WERI-Rb-1 (cell line): ENCODE data around the gene ATP2C1.

ENCODE experiments used
- DNase-seq: peaks from one replicate; pipeline ENCODE4 v3.0.0-alpha.2; 2020
- H3K27ac ChIP-seq: fragments of 250-450 bp; sonication (Bioruptor Pico); 2 replicates; pipeline ENCODE4 v1.5.1; 2020; ENCODE audit warnings: mild to moderate bottlenecking, moderate library complexity
- H3K27me3 ChIP-seq: fragments of 250-450 bp; sonication (Bioruptor Pico); 2 replicates; pipeline ENCODE4 v1.5.1; 2021; ENCODE audit warnings: mild to moderate bottlenecking, low read depth, moderate library complexity; ENCODE audit not compliant: insufficient read depth, severe bottlenecking
- H3K36me3 ChIP-seq: fragments of 250-450 bp; sonication (Bioruptor Pico); 2 replicates; pipeline ENCODE4 v1.5.1; 2020; ENCODE audit warnings: mild to moderate bottlenecking, moderate library complexity
- H3K4me3 ChIP-seq: 2 replicates; pipeline ENCODE4 v1.5.1; 2011; ENCODE audit warnings: low read depth, mild to moderate bottlenecking, control low read depth, low read length
- H3K9me3 ChIP-seq: fragments of 250-450 bp; sonication (Bioruptor Pico); 2 replicates; pipeline ENCODE4 v1.5.1; 2021; ENCODE audit warnings: mild to moderate bottlenecking, moderate library complexity; ENCODE audit not compliant: severe bottlenecking
- TF ChIP-seq, protein P1 (sequence below): IDR thresholded peaks from 2 replicates; pipeline ENCODE4 v1.5.1; 2011; ENCODE audit warnings: low read depth, mild to moderate bottlenecking, control low read depth, inconsistent platforms, low read length

The ATP2C1 gene

DNA sequence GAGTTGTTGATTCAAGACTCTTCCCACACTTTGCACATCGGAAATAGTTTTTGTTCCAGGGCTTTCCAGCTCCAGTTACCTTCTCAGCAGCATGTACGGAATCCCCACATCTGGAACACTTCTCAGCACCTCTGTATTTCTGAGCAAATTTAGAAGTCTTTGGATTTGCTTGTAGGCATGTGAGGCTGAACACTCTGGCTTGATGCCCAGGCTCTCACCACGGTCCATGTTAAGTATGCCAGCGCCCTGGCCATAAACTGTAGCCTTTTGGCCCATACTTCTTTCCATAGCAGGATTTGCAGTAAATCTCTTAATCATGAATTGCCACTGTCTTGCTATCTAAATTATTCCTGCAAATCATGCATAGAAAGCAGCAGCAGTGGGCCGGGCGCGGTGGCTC lies 24.4 kb downstream of the ATP2C1 start:
- Histone ChIP-seq H3K9me3 (peaks cover 12% of the 10 kb centered on the region), H3K27me3 (no peaks in the 10 kb centered on the region), H3K27ac (no peak overlapping the region), H3K36me3 (peaks cover 36% of the 10 kb centered on the region), H3K4me3 (no peak overlapping the region)
- TF ChIP-seq, protein P1, sequence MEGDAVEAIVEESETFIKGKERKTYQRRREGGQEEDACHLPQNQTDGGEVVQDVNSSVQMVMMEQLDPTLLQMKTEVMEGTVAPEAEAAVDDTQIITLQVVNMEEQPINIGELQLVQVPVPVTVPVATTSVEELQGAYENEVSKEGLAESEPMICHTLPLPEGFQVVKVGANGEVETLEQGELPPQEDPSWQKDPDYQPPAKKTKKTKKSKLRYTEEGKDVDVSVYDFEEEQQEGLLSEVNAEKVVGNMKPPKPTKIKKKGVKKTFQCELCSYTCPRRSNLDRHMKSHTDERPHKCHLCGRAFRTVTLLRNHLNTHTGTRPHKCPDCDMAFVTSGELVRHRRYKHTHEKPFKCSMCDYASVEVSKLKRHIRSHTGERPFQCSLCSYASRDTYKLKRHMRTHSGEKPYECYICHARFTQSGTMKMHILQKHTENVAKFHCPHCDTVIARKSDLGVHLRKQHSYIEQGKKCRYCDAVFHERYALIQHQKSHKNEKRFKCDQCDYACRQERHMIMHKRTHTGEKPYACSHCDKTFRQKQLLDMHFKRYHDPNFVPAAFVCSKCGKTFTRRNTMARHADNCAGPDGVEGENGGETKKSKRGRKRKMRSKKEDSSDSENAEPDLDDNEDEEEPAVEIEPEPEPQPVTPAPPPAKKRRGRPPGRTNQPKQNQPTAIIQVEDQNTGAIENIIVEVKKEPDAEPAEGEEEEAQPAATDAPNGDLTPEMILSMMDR: no peak
- no peak for DNase-seq

GRCh38 chr3:130925628-130926027 lies 31.7 kb downstream of the ATP2C1 start:
- H3K4me3 ChIP-seq: no peak overlapping the region
- H3K36me3 ChIP-seq: peaks cover 44% of the 10 kb centered on the region
- TF ChIP-seq, protein P1: no peak
- no peak overlapping the region for H3K27ac ChIP-seq
- no peaks in the 10 kb centered on the region for H3K27me3 ChIP-seq
- no peak for DNase-seq
- H3K9me3 ChIP-seq: peaks cover 33% of the 10 kb centered on the region

- no peak for DNase-seq
- TF ChIP-seq, protein P1: no peak
- H3K27ac ChIP-seq: no peak overlapping the region
- peaks cover 43% of the 10 kb centered on the region for H3K36me3 ChIP-seq
- no peaks in the 10 kb centered on the region for H3K27me3 ChIP-seq
- H3K9me3 ChIP-seq: peaks cover 31% of the 10 kb centered on the region
- no peak overlapping the region for H3K4me3 ChIP-seq
Observed at GRCh38 chr3:130926504-130926903, 32.6 kb downstream of the ATP2C1 start.

- peak; percentile 26 for DNase-seq
Observed at GRCh38 chr3:130929804-130930203, 35.9 kb downstream of the ATP2C1 start.

DNA sequence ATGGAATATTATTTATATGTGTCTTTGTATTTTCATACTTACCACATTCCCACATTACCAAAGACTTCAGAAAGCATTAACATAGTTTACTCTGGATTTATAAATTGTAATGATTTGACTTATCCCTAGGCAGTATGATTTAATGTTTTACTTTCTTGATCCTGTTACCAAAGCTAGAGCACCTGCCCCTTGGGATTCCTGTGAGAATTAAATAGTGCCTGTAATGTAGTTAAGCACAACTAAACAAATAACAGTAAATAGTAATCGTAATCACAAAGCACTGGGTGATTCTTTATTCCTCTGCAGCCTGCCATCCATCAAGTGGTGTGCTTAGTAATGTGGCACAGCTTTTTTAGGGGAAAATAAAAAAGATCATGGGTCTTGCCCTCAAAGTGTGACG lies 39.1 kb downstream of the ATP2C1 start:
- no peak for DNase-seq
- H3K27ac ChIP-seq: peak overlapping the region; percentile 31
- H3K27me3 ChIP-seq: no peaks in the 10 kb centered on the region
- H3K9me3 ChIP-seq: no peaks in the 10 kb centered on the region
- TF ChIP-seq, protein P1: no peak
- peaks cover 14% of the 10 kb centered on the region for H3K36me3 ChIP-seq
- no peak overlapping the region for H3K4me3 ChIP-seq

More at GRCh38 chr3:130929804-130930203, 35.9 kb downstream of the ATP2C1 start:
- Histone ChIP-seq H3K36me3 (peaks cover 34% of the 10 kb centered on the region), H3K4me3 (peak overlapping the region; percentile 39), H3K27me3 (no peaks in the 10 kb centered on the region), H3K9me3 (peaks cover 16% of the 10 kb centered on the region), H3K27ac (peak overlapping the region; percentile 88)
- TF ChIP-seq, protein P1: no peak

- Histone ChIP-seq H3K27ac (peak overlapping the region; percentile 31; the same call in 1 of the 2 replicates), H3K4me3 (no peak overlapping the region), H3K9me3 (no peaks in the 10 kb centered on the region), H3K27me3 (no peaks in the 10 kb centered on the region), H3K36me3 (peaks cover 11% of the 10 kb centered on the region)
- no peak for DNase-seq
- TF ChIP-seq, protein P1: no peak
Observed at GRCh38 chr3:130933801-130934345, 40.0 kb downstream of the ATP2C1 start.
